GM12892 (cell line): ENCODE data around the gene GPSM1.

Source experiments
- DNase-seq: peaks from one replicate; pipeline ENCODE4 v3.0.0; 2011; ENCODE audit not compliant: insufficient read length
- FAIRE-seq: peaks from 2 replicates; lab custom pipeline; 2011; peaks lifted over from hg19 to GRCh38; lab: Jason Lieb, UNC
- POLR2A ChIP-seq: IDR thresholded peaks from 2 replicates; pipeline ENCODE4 v1.6.1; 2011; ENCODE audit warnings: low read depth, low read length, control low read depth
- POLR2AphosphoS5 ChIP-seq: IDR thresholded peaks from 2 replicates; pipeline ENCODE4 v1.6.1; 2011; ENCODE audit warnings: low read depth, low read length, control low read depth
- TAF1 ChIP-seq: IDR thresholded peaks from 2 replicates; pipeline ENCODE4 v1.6.1; 2011; ENCODE audit warnings: low read depth, mild to moderate bottlenecking, control low read depth, low read length, borderline replicate concordance

The GPSM1 gene

GRCh38 chr9:136367296-136368145 is 40.2 kb downstream of the GPSM1 start:
- FAIRE-seq = no peak
- TF ChIP-seq TAF1 = no peak
- DNase-seq = no peak

DNA sequence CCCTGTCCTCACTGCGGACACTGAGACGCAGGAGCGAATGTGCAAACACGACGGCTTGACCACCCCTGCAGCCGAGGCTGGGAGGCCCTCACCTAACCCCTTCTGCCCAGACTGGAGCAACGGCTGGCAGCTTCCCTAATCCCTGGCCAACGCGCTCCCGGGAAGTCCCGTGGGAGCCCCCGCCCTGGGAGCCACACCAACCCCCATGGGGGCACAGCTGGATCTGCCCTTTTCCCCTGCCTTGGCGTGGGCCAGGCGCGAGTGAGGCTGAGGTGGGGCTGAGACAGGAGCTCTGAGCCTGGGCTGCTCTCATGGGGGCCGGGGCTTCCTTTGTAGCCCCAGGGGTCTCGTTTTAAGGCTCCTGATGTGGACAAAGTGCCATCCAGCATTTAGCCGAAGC is 40.9 kb downstream of the GPSM1 start:
- no peak for TF ChIP-seq POLR2A
- TF ChIP-seq POLR2AphosphoS5 = no peak
- no peak for TF ChIP-seq TAF1
- DNase-seq (no peak), FAIRE-seq (no peak)

GRCh38 chr9:136370037-136370436 is 42.7 kb downstream of the GPSM1 start:
- FAIRE-seq (no peak), DNase-seq (no peak)
- TF ChIP-seq POLR2A = no peak
- TF ChIP-seq TAF1 = no peak
- no peak for TF ChIP-seq POLR2AphosphoS5

GRCh38 chr9:136370687-136371532 is 43.6 kb downstream of the GPSM1 start:
- FAIRE-seq = no peak
- TF ChIP-seq POLR2A (no peak), POLR2AphosphoS5 (no peak), TAF1 (no peak)
- no peak for DNase-seq

GRCh38 chr9:136371533-136371880 is 44.2 kb downstream of the GPSM1 start:
- DNase-seq = no peak
- no peak for TF ChIP-seq POLR2A

GRCh38 chr9:136372006-136372405 is 44.7 kb downstream of the GPSM1 start:
- no peak for FAIRE-seq
- DNase-seq = no peak
- TF ChIP-seq POLR2A (no peak), TAF1 (no peak), POLR2AphosphoS5 (no peak)

More at GRCh38 chr9:136371533-136371880, 44.2 kb downstream of the GPSM1 start:
- FAIRE-seq = no peak

GRCh38 chr9:136372561-136373299 is 45.4 kb downstream of the GPSM1 start:
- TF ChIP-seq POLR2AphosphoS5 (no peak), POLR2A (no peak), TAF1 (no peak)
- DNase-seq (no peak), FAIRE-seq (peak; percentile 5)

DNA sequence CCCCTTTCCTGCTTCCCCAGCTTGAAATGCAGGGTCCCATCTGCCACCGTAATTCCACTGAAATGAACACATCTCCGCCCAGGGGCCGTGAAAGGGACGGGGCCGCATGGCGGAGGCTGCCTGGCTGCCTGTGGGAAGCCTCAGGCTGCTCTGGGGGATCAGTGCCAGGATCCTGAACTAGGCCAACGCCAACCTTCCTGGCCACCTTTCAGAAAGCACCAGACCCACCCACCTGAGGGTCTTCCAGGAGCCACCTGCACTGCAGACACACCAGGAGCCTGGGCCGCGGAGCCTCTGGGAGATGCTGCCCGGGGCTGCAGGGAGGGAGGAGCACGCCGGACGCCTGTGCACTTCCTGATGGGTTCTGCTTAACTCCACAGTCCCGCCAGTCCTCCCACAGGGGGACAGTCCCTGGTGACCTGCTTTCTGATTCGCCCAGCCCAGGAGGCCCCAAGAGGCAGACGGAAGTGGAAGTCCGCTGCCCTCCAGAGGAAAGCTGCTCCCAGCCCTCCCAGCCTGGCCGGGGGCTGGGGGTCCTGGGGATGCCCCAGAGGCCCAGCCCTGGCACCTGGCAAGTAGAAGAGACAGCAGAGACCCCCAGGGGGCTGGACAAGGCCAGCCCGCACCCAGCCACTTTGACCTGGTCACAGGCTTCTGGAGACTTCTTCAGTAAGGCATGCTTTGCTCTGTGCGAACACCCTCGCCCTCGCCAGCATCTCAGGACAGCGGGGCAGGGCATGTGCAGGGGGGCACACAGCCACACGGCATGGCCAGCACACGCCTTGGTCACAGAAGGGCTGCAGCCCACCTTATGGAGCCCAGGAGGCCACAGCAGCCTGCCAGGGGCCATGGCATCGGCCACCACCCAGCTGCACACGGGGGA is 46.2 kb downstream of the GPSM1 start, which contains the start of gene CARD9:
Gene CARD9 (minus strand): TSS at position 370 of the 883 bp plus-strand sequence. CDS start 1,591 bp downstream, outside the sequence.
- FAIRE-seq (no peak), DNase-seq (no peak)
- TF ChIP-seq POLR2A (peak; percentile 19; the same call in 1 of the 2 replicates), TAF1 (no peak), POLR2AphosphoS5 (no peak)

DNA sequence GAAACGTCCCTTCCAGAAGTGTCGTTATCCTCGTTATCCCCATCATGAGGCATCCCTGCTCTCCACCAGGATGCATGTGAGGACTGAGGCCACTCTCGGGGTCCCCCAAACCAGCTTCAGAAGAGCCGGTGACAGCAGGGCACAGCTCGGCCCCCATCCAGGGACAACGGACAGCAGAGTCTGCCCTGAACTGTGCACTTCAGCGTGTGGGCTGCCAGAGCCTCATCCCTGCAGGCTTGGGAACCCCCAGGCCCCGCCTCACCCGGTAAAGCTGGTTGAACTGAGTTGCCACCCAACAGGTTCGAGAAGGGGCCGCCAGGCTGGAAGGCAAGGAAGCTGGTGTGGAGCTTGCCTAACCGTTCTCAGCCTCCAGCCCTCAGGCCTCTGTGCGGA is 46.8 kb downstream of the GPSM1 start:
- FAIRE-seq = no peak
- TF ChIP-seq TAF1 = no peak
- peak; percentile 10; the same call in 1 of the 2 replicates for TF ChIP-seq POLR2A
- TF ChIP-seq POLR2AphosphoS5 = no peak
- no peak for DNase-seq

DNA sequence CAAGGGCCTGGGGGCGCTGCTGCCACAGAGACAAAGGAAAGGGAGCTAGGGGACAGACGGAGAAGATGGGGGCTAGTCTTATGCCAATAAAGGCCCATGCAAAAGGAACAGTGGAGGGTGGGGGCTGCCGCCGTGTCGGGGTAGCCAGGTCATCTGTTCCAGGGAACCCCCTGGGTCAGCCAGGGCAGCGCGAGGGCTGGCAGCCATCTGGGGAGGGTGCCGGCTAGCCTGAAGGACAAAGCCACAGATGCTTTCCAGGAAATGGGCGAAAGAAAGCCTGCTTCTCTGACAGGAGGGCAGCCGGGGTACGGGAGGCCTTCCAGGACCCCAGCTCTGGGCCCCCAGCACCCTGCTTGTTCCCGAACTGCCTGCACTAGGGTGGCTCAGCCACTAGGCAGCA is 47.8 kb downstream of the GPSM1 start:
- TF ChIP-seq TAF1 (no peak), POLR2AphosphoS5 (no peak), POLR2A (no peak)
- FAIRE-seq (no peak), DNase-seq (no peak)

DNA sequence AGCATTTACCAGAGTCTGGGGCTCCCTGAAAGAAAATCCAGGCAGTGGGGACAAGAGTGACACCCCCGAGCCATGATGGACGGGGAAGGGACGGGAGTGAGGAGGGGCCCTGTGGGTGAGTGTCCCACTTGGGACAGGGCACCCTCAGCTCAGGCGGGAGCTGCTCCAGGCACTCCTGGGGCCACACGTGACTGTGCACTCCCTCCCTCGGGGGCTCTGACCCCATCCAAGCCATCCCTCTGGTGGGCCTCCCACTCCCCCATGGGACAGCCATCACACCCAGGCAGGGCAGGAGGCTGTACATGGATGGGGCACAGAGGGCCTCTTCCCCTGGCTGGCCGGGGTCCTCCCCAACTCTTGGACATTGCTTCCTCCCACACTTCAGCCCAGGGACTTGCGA is 49.1 kb downstream of the GPSM1 start:
- FAIRE-seq (no peak), DNase-seq (no peak)
- TF ChIP-seq POLR2A (no peak), POLR2AphosphoS5 (no peak), TAF1 (no peak)
